ENCODE results near the gene SPATA12.

GRCh38 chr3:57079474-57079831, 19.0 kb downstream of the SPATA12 start:
- TF ChIP-seq POLR2A (IDR thresholded peaks at IDR 0.05): no peak
- TF ChIP-seq CTCF (IDR thresholded peaks at IDR 0.05): no peak
- TF ChIP-seq POLR2AphosphoS5 (IDR thresholded peaks at IDR 0.05): no peak
- TF ChIP-seq EP300 (IDR thresholded peaks at IDR 0.05): no peak

Data from suprapubic skin (tissue), 4 donors.